ENCODE measurements around the gene CABCOCO1. TPM values are rescaled to one million over a fixed set of nuclear protein-coding genes. Genes with fewer than 3 reads are reported as not detected.

The CABCOCO1 gene
- total RNA-seq, 2 donors from 2014 or later = 0.35 TPM; not detected in 1

DNA sequence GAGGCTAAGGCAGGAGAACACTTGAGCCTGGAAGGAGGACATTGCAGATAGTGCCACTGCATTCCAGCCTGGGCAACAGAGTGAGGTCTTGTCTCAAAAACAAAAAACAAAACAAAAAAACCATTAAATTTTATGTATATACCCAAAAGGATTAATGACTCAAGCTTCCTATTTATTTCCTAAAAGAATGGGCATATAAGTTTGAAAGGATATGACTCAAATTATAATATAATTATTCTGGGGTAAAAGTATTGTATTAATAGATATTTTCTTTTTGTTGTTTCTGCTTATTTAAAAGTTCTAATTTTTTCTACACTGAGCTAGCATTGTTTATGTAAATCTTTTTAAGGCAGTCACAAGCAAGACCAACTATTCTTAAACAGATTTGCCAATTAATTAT is 42.2 kb upstream of the CABCOCO1 start:
- TF ChIP-seq, protein P1, sequence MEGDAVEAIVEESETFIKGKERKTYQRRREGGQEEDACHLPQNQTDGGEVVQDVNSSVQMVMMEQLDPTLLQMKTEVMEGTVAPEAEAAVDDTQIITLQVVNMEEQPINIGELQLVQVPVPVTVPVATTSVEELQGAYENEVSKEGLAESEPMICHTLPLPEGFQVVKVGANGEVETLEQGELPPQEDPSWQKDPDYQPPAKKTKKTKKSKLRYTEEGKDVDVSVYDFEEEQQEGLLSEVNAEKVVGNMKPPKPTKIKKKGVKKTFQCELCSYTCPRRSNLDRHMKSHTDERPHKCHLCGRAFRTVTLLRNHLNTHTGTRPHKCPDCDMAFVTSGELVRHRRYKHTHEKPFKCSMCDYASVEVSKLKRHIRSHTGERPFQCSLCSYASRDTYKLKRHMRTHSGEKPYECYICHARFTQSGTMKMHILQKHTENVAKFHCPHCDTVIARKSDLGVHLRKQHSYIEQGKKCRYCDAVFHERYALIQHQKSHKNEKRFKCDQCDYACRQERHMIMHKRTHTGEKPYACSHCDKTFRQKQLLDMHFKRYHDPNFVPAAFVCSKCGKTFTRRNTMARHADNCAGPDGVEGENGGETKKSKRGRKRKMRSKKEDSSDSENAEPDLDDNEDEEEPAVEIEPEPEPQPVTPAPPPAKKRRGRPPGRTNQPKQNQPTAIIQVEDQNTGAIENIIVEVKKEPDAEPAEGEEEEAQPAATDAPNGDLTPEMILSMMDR (IDR thresholded peaks at IDR 0.05) = no peak
- H3K9me3 ChIP-seq = no peaks in the 10 kb centered on the region
- DNase-seq (ENCODE audit: low spot score) = no peak

DNA sequence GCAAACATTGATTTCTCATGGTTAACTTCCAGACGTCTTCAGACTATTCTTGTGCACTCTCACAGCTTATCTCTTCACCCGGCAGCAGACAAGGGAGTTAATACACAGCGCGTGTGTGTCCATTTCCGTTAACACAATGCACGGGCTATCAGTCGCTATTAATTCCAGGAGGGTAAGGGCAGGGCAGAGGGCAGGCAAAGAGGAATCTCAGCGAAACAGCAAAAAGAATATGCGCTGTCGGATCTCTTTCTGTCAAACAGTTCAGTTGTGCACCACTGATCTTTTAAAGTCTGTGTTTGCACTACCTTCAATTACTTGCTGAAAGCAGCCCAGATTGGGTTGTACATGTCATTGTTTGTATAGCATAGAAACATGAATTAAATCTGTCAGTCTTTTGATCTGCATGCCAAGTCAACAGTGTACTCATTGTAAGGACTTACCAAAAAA is 41.1 kb upstream of the CABCOCO1 start:
- H3K36me3 ChIP-seq = no peaks in the 10 kb centered on the region
- H3K27me3 ChIP-seq = no peaks in the 10 kb centered on the region
- no peak for DNase-seq (ENCODE audit: low spot score)
- TF ChIP-seq, protein P1 (IDR thresholded peaks at IDR 0.05) = no peak
- H3K27ac ChIP-seq = no peak overlapping the region
- H3K4me1 ChIP-seq = peaks cover 0 to 3% of the 10 kb centered on the region in 2 donors
- H3K9me3 ChIP-seq = no peaks in the 10 kb centered on the region
- H3K4me3 ChIP-seq = no peak overlapping the region

More for the DNA sequence above, 42.2 kb upstream of the CABCOCO1 start:
- H3K36me3 ChIP-seq = no peaks in the 10 kb centered on the region
- no peak overlapping the region for H3K27ac ChIP-seq
- H3K4me3 ChIP-seq = no peak overlapping the region
- H3K4me1 ChIP-seq = peaks cover 0 to 3% of the 10 kb centered on the region in 2 donors
- no peaks in the 10 kb centered on the region for H3K27me3 ChIP-seq

DNA sequence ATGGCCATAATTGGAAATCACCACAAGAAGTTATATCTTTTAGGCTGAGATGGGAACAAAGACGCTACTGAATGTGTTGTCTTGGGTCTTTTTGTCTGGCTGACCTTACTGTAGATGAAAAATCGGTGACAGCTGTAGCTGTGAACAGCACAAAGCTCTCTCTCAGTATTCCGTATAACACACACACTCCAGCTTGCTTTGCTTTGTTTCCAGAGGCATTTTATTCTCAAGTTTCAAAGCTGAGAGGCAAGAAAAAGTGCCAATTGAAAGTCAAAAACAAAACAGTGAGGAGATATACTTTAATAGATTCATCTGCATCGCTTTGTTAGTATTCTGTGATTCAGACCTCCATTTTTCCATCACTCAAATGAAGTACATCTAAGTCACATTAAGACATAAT is 39.6 kb upstream of the CABCOCO1 start:
- no peak overlapping the region for H3K27ac ChIP-seq
- TF ChIP-seq, protein P1 (IDR thresholded peaks at IDR 0.05) = no peak

DNA sequence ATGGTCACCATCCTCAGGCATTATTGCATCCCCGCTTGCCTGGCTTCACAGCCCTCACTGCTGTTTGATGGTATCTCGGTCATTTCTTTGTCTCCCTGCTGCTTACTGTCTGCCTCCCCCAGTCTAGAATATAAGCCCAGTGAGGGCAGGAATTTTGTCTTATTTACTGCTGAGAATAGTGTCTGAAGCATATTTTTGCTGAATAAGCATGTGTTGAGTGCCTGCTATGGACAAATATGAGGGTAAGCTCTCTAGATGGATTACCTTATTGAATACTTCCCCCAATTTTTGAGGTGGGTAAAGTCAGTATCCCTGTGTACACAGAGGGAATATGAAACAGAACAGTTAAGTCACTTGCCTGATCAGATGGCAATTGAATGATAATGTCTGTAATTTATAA is 36.5 kb upstream of the CABCOCO1 start:
- TF ChIP-seq, protein P1 (IDR thresholded peaks at IDR 0.05) = no peak
- H3K4me1 ChIP-seq = peaks cover 0 to 3% of the 10 kb centered on the region in 2 donors
- H3K9me3 ChIP-seq = no peaks in the 10 kb centered on the region
- no peak overlapping the region for H3K4me3 ChIP-seq
- no peak for DNase-seq (ENCODE audit: low spot score)
- no peaks in the 10 kb centered on the region for H3K27me3 ChIP-seq
- H3K27ac ChIP-seq = no peak overlapping the region
- no peaks in the 10 kb centered on the region for H3K36me3 ChIP-seq

More for the DNA sequence above, 39.6 kb upstream of the CABCOCO1 start:
- Histone ChIP-seq H3K4me3 (no peak overlapping the region), H3K4me1 (peaks cover 0 to 3% of the 10 kb centered on the region in 2 donors), H3K36me3 (no peaks in the 10 kb centered on the region), H3K27me3 (no peaks in the 10 kb centered on the region), H3K9me3 (no peaks in the 10 kb centered on the region)
- DNase-seq (ENCODE audit: low spot score) = no peak

DNA sequence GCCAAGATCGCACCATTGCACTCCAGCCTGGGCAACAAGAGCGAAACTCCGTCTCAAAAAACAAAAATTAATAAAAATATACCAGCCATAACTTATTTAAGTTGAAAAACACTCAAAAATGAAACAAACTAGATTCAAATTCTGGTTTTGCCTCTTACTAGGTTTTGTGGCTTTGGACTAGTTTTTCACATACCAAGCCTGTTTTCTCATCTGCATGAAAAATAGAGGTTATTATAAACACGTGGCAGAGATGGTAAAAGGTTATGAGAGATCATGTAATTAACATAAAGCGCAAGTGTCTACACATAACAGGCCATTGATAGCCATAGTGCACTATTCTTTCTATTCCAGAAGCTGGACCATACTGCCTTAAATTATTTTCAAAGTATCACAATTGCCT is 35.5 kb upstream of the CABCOCO1 start:
- DNase-seq (ENCODE audit: low spot score) = no peak
- H3K36me3 ChIP-seq = no peaks in the 10 kb centered on the region
- H3K4me3 ChIP-seq = no peak overlapping the region
- no peaks in the 10 kb centered on the region for H3K27me3 ChIP-seq
- H3K27ac ChIP-seq = no peak overlapping the region
- TF ChIP-seq, protein P1 (IDR thresholded peaks at IDR 0.05) = no peak
- H3K9me3 ChIP-seq = no peaks in the 10 kb centered on the region
- peaks cover 0 to 3% of the 10 kb centered on the region in 2 donors for H3K4me1 ChIP-seq
